Measurements from ENCODE around the gene GSN. TPM values are rescaled to one million over a fixed set of nuclear protein-coding genes. Genes with fewer than 3 reads are reported as not detected.
A peak's percentile ranks its signal among the peaks of the same experiment; 100 is the strongest.

GSN gene
- total and polyA plus RNA-seq, 9 of the 15 experiments (the other 6 are each of a cell fraction or from before 2014, with no cell fraction given), result 0.39 to 16.6 (median 8.2) TPM

DNA sequence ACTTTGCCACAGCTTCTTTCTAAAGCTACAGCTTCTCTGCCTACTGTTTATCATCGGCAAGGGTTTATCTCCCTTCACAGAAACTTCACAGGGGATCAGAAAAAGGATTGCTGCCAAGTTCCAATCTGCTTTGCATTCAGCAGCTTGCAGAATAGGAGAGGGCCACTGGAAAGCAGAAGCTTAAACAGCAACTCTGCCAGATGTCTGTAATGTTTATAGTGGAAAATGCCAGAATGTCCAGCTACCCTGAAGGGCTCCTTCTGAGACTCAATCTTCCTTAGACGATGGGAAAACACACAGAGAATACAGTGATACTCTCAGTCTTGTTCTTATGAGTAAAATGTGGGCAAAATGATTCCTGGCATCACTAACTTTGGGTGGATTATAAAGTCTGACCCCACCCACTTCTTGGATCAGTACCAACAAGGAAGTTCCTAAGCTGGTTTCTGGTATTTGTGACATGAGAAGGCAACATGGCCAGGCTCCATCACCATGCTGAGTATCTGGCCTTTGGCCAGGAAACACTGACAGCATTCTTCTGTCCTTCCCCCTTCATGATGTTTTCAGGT, 83.1 kb downstream of the GSN start (continued):
- peak; percentile 68 for TF ChIP-seq ELF1 (tag; IDR thresholded peaks at IDR 0.05)
- TF ChIP-seq, protein P1, sequence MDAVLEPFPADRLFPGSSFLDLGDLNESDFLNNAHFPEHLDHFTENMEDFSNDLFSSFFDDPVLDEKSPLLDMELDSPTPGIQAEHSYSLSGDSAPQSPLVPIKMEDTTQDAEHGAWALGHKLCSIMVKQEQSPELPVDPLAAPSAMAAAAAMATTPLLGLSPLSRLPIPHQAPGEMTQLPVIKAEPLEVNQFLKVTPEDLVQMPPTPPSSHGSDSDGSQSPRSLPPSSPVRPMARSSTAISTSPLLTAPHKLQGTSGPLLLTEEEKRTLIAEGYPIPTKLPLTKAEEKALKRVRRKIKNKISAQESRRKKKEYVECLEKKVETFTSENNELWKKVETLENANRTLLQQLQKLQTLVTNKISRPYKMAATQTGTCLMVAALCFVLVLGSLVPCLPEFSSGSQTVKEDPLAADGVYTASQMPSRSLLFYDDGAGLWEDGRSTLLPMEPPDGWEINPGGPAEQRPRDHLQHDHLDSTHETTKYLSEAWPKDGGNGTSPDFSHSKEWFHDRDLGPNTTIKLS (IDR thresholded peaks at IDR 0.05; ENCODE audit: borderline replicate concordance, low read depth), result no peak
- TF ChIP-seq, protein P2, sequence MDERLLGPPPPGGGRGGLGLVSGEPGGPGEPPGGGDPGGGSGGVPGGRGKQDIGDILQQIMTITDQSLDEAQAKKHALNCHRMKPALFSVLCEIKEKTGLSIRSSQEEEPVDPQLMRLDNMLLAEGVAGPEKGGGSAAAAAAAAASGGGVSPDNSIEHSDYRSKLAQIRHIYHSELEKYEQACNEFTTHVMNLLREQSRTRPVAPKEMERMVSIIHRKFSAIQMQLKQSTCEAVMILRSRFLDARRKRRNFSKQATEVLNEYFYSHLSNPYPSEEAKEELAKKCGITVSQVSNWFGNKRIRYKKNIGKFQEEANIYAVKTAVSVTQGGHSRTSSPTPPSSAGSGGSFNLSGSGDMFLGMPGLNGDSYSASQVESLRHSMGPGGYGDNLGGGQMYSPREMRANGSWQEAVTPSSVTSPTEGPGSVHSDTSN (CRISPR knock-in tag; IDR thresholded peaks at IDR 0.05; ENCODE audit: low read depth), result no peak
- TF ChIP-seq, protein P2 (tag; conservative IDR thresholded peaks at IDR 0.05; ENCODE audit: low read depth), result peak; percentile 27; the same call in 1 of the 2 replicates
- no peak for TF ChIP-seq HIVEP1 (CRISPR knock-in tag; IDR thresholded peaks at IDR 0.05)
- TF ChIP-seq TBP (optimal IDR thresholded peaks at IDR 0.05; ENCODE audit: low read depth, low read length), result no peak
- 0 out of 2 replicates have a peak, but pooled peaks have one; percentile 60 for TF ChIP-seq FOXJ2 (tag; IDR thresholded peaks at IDR 0.05)
- TF ChIP-seq TEAD2 (tag; IDR thresholded peaks at IDR 0.05), result no peak
- TF ChIP-seq, protein P3, sequence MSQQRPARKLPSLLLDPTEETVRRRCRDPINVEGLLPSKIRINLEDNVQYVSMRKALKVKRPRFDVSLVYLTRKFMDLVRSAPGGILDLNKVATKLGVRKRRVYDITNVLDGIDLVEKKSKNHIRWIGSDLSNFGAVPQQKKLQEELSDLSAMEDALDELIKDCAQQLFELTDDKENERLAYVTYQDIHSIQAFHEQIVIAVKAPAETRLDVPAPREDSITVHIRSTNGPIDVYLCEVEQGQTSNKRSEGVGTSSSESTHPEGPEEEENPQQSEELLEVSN (IDR thresholded peaks at IDR 0.05; ENCODE audit: borderline replicate concordance in 1 of 2, extremely low read depth in 1 of 2, insufficient read depth in 1 of 2, insufficient read length in 1 of 2, low read depth in 1 of 2, low read length in 1 of 2, poor library complexity in 1 of 2, severe bottlenecking in 1 of 2), result no peak
- TF ChIP-seq ZNF436 (CRISPR knock-in tag; IDR thresholded peaks at IDR 0.05), result no peak
- TF ChIP-seq NFIC (IDR thresholded peaks at IDR 0.05), result peak; percentile 95
- TF ChIP-seq, protein P4, sequence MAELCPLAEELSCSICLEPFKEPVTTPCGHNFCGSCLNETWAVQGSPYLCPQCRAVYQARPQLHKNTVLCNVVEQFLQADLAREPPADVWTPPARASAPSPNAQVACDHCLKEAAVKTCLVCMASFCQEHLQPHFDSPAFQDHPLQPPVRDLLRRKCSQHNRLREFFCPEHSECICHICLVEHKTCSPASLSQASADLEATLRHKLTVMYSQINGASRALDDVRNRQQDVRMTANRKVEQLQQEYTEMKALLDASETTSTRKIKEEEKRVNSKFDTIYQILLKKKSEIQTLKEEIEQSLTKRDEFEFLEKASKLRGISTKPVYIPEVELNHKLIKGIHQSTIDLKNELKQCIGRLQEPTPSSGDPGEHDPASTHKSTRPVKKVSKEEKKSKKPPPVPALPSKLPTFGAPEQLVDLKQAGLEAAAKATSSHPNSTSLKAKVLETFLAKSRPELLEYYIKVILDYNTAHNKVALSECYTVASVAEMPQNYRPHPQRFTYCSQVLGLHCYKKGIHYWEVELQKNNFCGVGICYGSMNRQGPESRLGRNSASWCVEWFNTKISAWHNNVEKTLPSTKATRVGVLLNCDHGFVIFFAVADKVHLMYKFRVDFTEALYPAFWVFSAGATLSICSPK (IDR thresholded peaks at IDR 0.05; ENCODE audit: borderline replicate concordance), result no peak
- TF ChIP-seq, protein P5, sequence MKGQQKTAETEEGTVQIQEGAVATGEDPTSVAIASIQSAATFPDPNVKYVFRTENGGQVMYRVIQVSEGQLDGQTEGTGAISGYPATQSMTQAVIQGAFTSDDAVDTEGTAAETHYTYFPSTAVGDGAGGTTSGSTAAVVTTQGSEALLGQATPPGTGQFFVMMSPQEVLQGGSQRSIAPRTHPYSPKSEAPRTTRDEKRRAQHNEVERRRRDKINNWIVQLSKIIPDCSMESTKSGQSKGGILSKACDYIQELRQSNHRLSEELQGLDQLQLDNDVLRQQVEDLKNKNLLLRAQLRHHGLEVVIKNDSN (CRISPR knock-in tag; IDR thresholded peaks at IDR 0.05), result no peak
- TF ChIP-seq ZNF316 (IDR thresholded peaks at IDR 0.05), result no peak
- TF ChIP-seq WHSC1 (IDR thresholded peaks at IDR 0.05; ENCODE audit: low read length), result no peak
- TF ChIP-seq EP300 (IDR thresholded peaks at IDR 0.05; ENCODE audit: low read length), result peak; percentile 18; the same call in 1 of the 2 replicates
- TF ChIP-seq GTF2A2 (tag; IDR thresholded peaks at IDR 0.05), result no peak
- TF ChIP-seq TCF3 (CRISPR knock-in tag; IDR thresholded peaks at IDR 0.05), result peak; percentile 58
- peak; percentile 79 for TF ChIP-seq ARID1B (IDR thresholded peaks at IDR 0.05)
- 0 out of 2 replicates have a peak, but pooled peaks have one; percentile 31 for TF ChIP-seq CTBP1 (IDR thresholded peaks at IDR 0.05; ENCODE audit: borderline replicate concordance)
- no peak for TF ChIP-seq ETS2 (tag; IDR thresholded peaks at IDR 0.05; ENCODE audit: borderline replicate concordance, poor library complexity, severe bottlenecking)

Measured in K562 (cell line).